C4-2B (cell line): Measurements from ENCODE around the gene CLHC1.

Experiments used
- ZFX ChIP-seq: fragments of 450-650 bp; IDR thresholded peaks from 2 replicates; pipeline ENCODE4 v1.6.1; 2017
- TF ChIP-seq, protein P1 (sequence below): fragments of 450-650 bp; conservative IDR thresholded peaks from 2 replicates; pipeline ENCODE4 v1.5.1; 2017; ENCODE audit warnings: mild to moderate bottlenecking

DNA sequence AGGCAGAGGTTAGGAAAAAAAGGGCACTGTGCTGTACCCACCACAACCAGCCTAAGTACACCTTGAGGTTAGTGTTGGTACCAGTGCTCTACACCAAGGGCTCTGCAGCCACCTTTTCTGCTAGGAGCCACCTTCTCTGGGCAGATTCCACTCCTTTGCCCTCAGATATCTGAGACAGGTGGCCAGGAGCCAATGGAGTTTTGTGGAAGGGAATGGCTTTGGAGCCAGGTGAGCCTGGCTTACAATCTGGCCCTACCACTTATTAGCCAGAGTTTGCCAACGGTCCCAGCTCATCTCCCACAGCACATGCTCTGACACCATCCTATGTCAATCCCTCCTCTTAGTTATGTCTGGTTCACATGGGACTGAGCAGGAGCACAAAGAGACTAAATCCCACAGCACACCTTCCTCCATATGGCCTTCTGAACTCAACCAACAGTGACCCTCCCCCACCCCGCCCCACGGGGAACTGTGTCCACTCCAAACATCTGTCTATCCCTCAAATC lies 77.5 kb downstream of the CLHC1 start:
- TF ChIP-seq, protein P1, sequence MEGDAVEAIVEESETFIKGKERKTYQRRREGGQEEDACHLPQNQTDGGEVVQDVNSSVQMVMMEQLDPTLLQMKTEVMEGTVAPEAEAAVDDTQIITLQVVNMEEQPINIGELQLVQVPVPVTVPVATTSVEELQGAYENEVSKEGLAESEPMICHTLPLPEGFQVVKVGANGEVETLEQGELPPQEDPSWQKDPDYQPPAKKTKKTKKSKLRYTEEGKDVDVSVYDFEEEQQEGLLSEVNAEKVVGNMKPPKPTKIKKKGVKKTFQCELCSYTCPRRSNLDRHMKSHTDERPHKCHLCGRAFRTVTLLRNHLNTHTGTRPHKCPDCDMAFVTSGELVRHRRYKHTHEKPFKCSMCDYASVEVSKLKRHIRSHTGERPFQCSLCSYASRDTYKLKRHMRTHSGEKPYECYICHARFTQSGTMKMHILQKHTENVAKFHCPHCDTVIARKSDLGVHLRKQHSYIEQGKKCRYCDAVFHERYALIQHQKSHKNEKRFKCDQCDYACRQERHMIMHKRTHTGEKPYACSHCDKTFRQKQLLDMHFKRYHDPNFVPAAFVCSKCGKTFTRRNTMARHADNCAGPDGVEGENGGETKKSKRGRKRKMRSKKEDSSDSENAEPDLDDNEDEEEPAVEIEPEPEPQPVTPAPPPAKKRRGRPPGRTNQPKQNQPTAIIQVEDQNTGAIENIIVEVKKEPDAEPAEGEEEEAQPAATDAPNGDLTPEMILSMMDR, result no peak
- no peak for TF ChIP-seq ZFX
